Breast epithelium (tissue), 4 donors: ENCODE results near the gene CTNNA2. TPM values are rescaled to one million over a fixed set of nuclear protein-coding genes. Genes with fewer than 3 reads are reported as not detected.

Source experiments
- DNase-seq, 2 donors: peaks; one replicate each; pipeline ENCODE4 v3.0.0-alpha.2; 2019; ENCODE audit warnings: low spot score in 2 of 2
- H3K27ac ChIP-seq, 2 donors: fragments of 200-600 bp; sonication (generic) in 1 of 2; one replicate each; pipeline ENCODE4 v1.5.1; 2016 to 2019; ENCODE audit warnings: mild to moderate bottlenecking in 1 of 2
- H3K27me3 ChIP-seq, 2 donors: fragments of 200-600 bp; sonication (generic) in 1 of 2; one replicate each; pipeline versions ENCODE4 v1.5.1 to v1.6.0; 2017 to 2019; ENCODE audit warnings: control low read depth in 1 of 2, mild to moderate bottlenecking in 1 of 2
- H3K36me3 ChIP-seq: fragments of 200-600 bp; one replicate; pipeline ENCODE4 v1.5.1; 2019
- H3K4me1 ChIP-seq, 2 donors: fragments of 200-600 bp; sonication (generic); one replicate each; pipeline ENCODE4 v1.5.1; 2016 to 2019; ENCODE audit warnings: control low read depth in 1 of 2
- H3K4me3 ChIP-seq, 3 donors: fragments of 200-600 bp; sonication (generic); 1 replicate in 2 of 3; 2 replicates in 1 of 3; pipeline ENCODE4 v1.5.1; 2016 to 2019; ENCODE audit warnings: mild to moderate bottlenecking in 3 of 3, moderate library complexity in 2 of 3
- H3K9me3 ChIP-seq, 2 donors: fragments of 200-600 bp; sonication (generic) in 1 of 2; one replicate each; pipeline ENCODE4 v1.5.1; 2016 to 2019; ENCODE audit warnings: control low read depth in 1 of 2
- CTCF ChIP-seq, 3 donors: fragments of 450-650 bp; IDR thresholded peaks; one replicate each; pipeline ENCODE4 v1.5.1; 2016 to 2017; ENCODE audit warnings: antibody characterized with exemption in 3 of 3, mild to moderate bottlenecking in 3 of 3, moderate library complexity in 3 of 3
- POLR2A ChIP-seq: fragments of 450-650 bp; IDR thresholded peaks from one replicate; pipeline ENCODE4 v1.6.1; 2016; ENCODE audit warnings: antibody characterized with exemption, mild to moderate bottlenecking, moderate library complexity
- POLR2AphosphoS5 ChIP-seq, 3 donors: sonication (generic); formaldehyde crosslinking; IDR thresholded peaks; one replicate each; pipeline ENCODE4 v1.6.1; 2017; ENCODE audit warnings: antibody characterized with exemption in 3 of 3
- intact Hi-C: fragments of 100-400 bp; cut with DNase I; formaldehyde crosslinking; loops from one replicate; pipeline ENCODE4 v1.15.1; 2023; ENCODE audit warnings: low total_unique reads
- total RNA-seq, 3 donors: library from RNA; depleted of rRNA; stranded (reverse); fragments of >200 nt; gene quantifications; one replicate each; pipeline ENCODE4 v1.1.0, GENCODE V29; 2016

The CTNNA2 gene
- total RNA-seq, 3 donors from 2014 or later: 0.16 TPM; not detected in 2

DNA sequence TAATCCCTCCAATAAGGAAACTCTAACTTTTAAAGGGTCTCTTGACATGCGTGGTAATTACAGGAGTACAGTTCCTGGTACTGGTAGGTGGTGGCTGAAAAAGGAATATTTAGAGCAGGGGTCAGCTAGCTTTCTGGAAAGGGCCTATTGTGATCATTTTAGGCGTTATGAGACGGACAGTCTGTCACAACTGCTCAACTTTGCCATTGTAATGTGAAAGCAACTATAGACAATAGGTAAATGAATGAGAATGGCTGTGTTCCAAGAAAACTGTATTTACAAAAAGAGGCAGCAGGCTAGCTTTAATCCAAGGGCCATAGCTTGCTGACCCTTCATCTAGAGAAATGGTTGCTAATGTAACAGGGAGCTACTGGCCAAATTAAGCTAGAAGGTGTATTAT is 969.4 kb downstream of the CTNNA2 start:
- TF ChIP-seq CTCF (IDR thresholded peaks at IDR 0.05): no peak
- no peak for TF ChIP-seq POLR2A
- TF ChIP-seq POLR2AphosphoS5 (IDR thresholded peaks at IDR 0.05): no peak
- intact Hi-C loops: no loop called here
- no peaks in the 10 kb centered on the region for H3K36me3 ChIP-seq
- no peaks in the 10 kb centered on the region for H3K9me3 ChIP-seq
- H3K4me1 ChIP-seq: no peaks in the 10 kb centered on the region
- DNase-seq: no peak
- no peak overlapping the region for H3K4me3 ChIP-seq
- H3K27me3 ChIP-seq: no peaks in the 10 kb centered on the region
- H3K27ac ChIP-seq: no peak overlapping the region

- Histone ChIP-seq H3K36me3 (no peaks in the 10 kb centered on the region), H3K27ac (no peak overlapping the region), H3K4me1 (no peaks in the 10 kb centered on the region), H3K9me3 (no peaks in the 10 kb centered on the region), H3K4me3 (no peak overlapping the region), H3K27me3 (no peaks in the 10 kb centered on the region)
- no peak for DNase-seq
- intact Hi-C loops: no loop called here
- TF ChIP-seq CTCF (IDR thresholded peaks at IDR 0.05) (no peak), POLR2A (no peak), POLR2AphosphoS5 (IDR thresholded peaks at IDR 0.05) (no peak)
These were observed 976.9 kb downstream of the CTNNA2 start for GRCh38 chr2:80489717-80490116.

DNA sequence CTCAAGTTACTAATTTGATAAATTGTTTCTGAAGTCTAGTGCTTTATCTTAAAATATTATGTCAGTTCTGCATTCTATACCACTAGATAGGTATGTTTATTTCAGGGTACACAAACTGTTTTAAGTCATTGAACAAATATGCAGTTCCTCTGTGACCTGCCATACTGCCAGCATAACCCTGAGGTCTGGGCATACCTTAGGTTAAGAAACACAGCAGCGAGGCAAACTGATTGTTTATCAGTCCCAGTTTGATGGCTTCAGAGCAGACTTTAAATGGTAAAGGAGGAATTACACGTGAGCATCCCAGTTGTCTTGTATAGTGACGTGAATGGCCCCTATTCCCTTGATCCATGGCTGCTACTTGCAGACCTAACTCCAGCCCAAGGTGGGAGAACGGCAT is 978.1 kb downstream of the CTNNA2 start:
- Histone ChIP-seq H3K27ac (no peak overlapping the region), H3K9me3 (no peaks in the 10 kb centered on the region), H3K36me3 (no peaks in the 10 kb centered on the region), H3K4me1 (no peaks in the 10 kb centered on the region), H3K4me3 (no peak overlapping the region), H3K27me3 (no peaks in the 10 kb centered on the region)
- intact Hi-C loops: no loop called here
- DNase-seq: no peak
- TF ChIP-seq POLR2A (no peak), CTCF (IDR thresholded peaks at IDR 0.05) (no peak), POLR2AphosphoS5 (IDR thresholded peaks at IDR 0.05) (no peak)

- H3K27me3 ChIP-seq: no peaks in the 10 kb centered on the region
- no peaks in the 10 kb centered on the region for H3K36me3 ChIP-seq
- H3K27ac ChIP-seq: no peak overlapping the region
- intact Hi-C loops: no loop called here
- H3K4me1 ChIP-seq: no peaks in the 10 kb centered on the region
- no peak overlapping the region for H3K4me3 ChIP-seq
- TF ChIP-seq POLR2AphosphoS5 (IDR thresholded peaks at IDR 0.05) (no peak), CTCF (IDR thresholded peaks at IDR 0.05) (no peak), POLR2A (no peak)
- no peak for DNase-seq
- H3K9me3 ChIP-seq: no peaks in the 10 kb centered on the region
These were observed 983.5 kb downstream of the CTNNA2 start for GRCh38 chr2:80496346-80496745.

DNA sequence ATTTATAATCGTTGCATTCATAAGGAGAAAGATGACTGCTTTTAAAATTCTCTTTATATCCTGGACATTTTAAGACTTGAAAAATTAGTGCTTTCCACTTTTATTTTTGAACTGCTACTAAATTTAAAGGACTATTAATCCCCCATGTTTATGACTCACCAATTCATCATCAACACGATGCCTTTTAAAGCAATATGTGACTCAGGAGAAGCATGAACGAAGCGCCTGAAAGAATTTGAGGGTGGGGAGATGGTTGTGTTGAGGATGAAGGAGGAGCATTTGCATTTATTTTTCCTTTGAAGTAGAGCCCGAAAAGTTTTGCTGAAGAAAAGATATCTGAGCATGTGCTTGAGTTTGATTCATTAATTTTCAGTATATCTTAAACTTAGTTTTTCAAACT is 983.9 kb downstream of the CTNNA2 start:
- Histone ChIP-seq H3K4me1 (no peaks in the 10 kb centered on the region), H3K27ac (no peak overlapping the region), H3K36me3 (no peaks in the 10 kb centered on the region), H3K27me3 (no peaks in the 10 kb centered on the region), H3K4me3 (no peak overlapping the region), H3K9me3 (no peaks in the 10 kb centered on the region)
- DNase-seq: no peak
- intact Hi-C loops: no loop called here
- TF ChIP-seq CTCF (IDR thresholded peaks at IDR 0.05): no peak
- TF ChIP-seq POLR2A: no peak
- no peak for TF ChIP-seq POLR2AphosphoS5 (IDR thresholded peaks at IDR 0.05)
